Hepatocyte (in vitro differentiated cells): Measurements from ENCODE around the gene UBE2E2. TPM values are rescaled to one million over a fixed set of nuclear protein-coding genes. Genes with fewer than 3 reads are reported as not detected.

Source experiments
- DNase-seq: peaks from one replicate; pipeline ENCODE4 v3.0.0-alpha.2; 2016; ENCODE audit warnings: low spot score
- H2AFZ ChIP-seq: fragments of 200-600 bp; sonication (generic); 2 replicates; pipeline ENCODE4 v1.6.0; 2016; ENCODE audit warnings: antibody characterized with exemption, mild to moderate bottlenecking
- H3K27ac ChIP-seq: fragments of 200-600 bp; sonication (generic); 2 replicates; pipeline ENCODE4 v1.5.1; 2016; ENCODE audit warnings: mild to moderate bottlenecking
- H3K27me3 ChIP-seq: fragments of 200-600 bp; sonication (generic); 2 replicates; pipeline ENCODE4 v1.6.1; 2016
- H3K36me3 ChIP-seq: fragments of 200-600 bp; sonication (generic); replicated peaks from 2 replicates; pipeline ENCODE4 v1.5.1; 2016; ENCODE audit warnings: low read depth; ENCODE audit not compliant: insufficient read depth
- H3K4me1 ChIP-seq: fragments of 200-600 bp; sonication (generic); 2 replicates; pipeline ENCODE4 v1.5.1; 2016; ENCODE audit warnings: mild to moderate bottlenecking, moderate library complexity; ENCODE audit not compliant: insufficient read depth
- H3K4me2 ChIP-seq: fragments of 200-600 bp; sonication (generic); 2 replicates; pipeline ENCODE4 v1.6.0; 2016
- H3K4me3 ChIP-seq: fragments of 200-600 bp; sonication (generic); 2 replicates; pipeline ENCODE4 v1.5.1; 2016; ENCODE audit warnings: mild to moderate bottlenecking
- H3K79me2 ChIP-seq: fragments of 200-600 bp; sonication (generic); 2 replicates; pipeline ENCODE4 v1.6.0; 2017; ENCODE audit warnings: mild to moderate bottlenecking
- H3K9me2 ChIP-seq: fragments of 200-600 bp; sonication (generic); replicated peaks from 2 replicates; pipeline ENCODE4 v1.6.0; 2017; ENCODE audit warnings: mild to moderate bottlenecking; ENCODE audit not compliant: insufficient read depth
- H3K9me3 ChIP-seq: fragments of 200-600 bp; sonication (generic); 2 replicates; pipeline ENCODE4 v1.5.1; 2016; ENCODE audit warnings: low read depth, mild to moderate bottlenecking
- H4K20me1 ChIP-seq: fragments of 200-600 bp; sonication (generic); 2 replicates; pipeline ENCODE4 v1.6.0; 2016; ENCODE audit warnings: mild to moderate bottlenecking; ENCODE audit not compliant: insufficient read depth, poor library complexity, severe bottlenecking
- CTCF ChIP-seq: fragments of 200-600 bp; sonication (generic); IDR thresholded peaks from 2 replicates; pipeline ENCODE4 v1.5.1; 2016; ENCODE audit warnings: antibody characterized with exemption, mild to moderate bottlenecking; ENCODE audit not compliant: poor library complexity
- EZH2 ChIP-seq: fragments of 200-600 bp; sonication (generic); IDR thresholded peaks from 2 replicates; pipeline ENCODE4 v1.6.1; 2016; ENCODE audit warnings: antibody characterized with exemption, mild to moderate bottlenecking, borderline replicate concordance
- EZH2phosphoT487 ChIP-seq: fragments of 200-600 bp; sonication (generic); IDR thresholded peaks from one replicate; pipeline ENCODE4 v1.6.1; 2018; ENCODE audit warnings: antibody characterized with exemption, mild to moderate bottlenecking, low read depth, moderate library complexity; ENCODE audit not compliant: unreplicated experiment, severe bottlenecking
- WGBS: methylation state at CpG from one replicate; pipeline ENCODE4 v1.1.6; 2016; ENCODE audit warnings: low lambda C conversion rate; ENCODE audit errors: missing lambda C conversion rate; 5-methylcytosine and 5-hydroxymethylcytosine counted together
- polyA plus RNA-seq: library from polyadenylated mRNA; unstranded; fragments of >200 nt; fragmentation: Nextera tagmentation; extraction: Ambion mirVana; gene quantifications from 2 replicates; pipeline ENCODE4 v1.2.1, GENCODE V29; 2016
- total RNA-seq: library from RNA; depleted of rRNA; stranded (reverse); fragments of >200 nt; gene quantifications from 2 replicates; pipeline ENCODE4 v1.2.3, GENCODE V29; 2014

The UBE2E2 gene
- total and polyA plus RNA-seq, 2 experiments from 2014 or later, result 51.1 to 90.6 TPM

DNA sequence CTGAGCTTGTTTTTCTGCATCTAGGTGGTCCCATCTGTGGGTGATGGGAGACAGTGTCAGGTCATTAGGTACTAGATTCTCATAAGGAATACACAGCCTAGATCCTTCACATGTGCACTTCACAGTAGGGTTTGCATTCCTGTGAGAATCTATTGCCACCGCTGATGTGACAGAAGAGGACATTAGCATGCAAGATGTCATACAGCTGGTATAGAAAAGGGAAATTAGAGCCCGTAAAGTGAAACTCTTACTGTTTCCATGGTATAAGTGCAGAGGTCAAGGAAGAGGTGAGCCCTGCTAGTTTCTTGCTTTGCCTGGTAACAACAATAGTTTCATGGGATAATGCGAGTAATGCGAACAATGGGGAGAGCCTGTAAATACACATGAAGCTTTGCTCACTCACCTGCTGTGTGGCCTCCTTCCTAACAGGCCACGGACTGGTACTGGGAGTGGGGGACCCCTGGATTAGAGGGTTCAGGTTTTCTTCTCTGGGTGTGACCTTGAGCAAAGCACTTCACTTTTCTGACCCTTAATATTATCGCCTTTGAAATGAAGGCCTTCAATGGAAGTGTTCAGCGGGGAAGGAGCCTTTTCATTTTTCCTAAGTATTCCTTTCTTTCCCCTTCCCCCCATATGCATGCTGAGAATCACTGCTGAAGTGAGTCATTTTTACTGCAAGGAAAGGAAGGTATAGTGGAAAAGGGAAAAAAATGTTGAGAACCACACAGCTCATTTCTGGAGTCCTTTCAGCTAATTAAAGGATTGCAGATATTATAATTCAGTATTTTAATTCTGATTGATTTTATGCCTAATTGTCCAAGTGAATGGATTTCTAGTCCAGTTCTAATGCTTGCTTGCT is 286.4 kb downstream of the UBE2E2 start:
- Histone ChIP-seq H3K36me3 (no peaks in the 10 kb centered on the region), H2AFZ (no peak overlapping the region), H3K4me3 (no peak overlapping the region), H3K4me2 (no peak overlapping the region), H3K27ac (no peak overlapping the region), H4K20me1 (no peaks in the 10 kb centered on the region), H3K9me2 (no peaks in the 10 kb centered on the region), H3K9me3 (no peaks in the 10 kb centered on the region), H3K4me1 (no peaks in the 10 kb centered on the region), H3K27me3 (no peaks in the 10 kb centered on the region), H3K79me2 (peaks cover 12% of the 10 kb centered on the region)
- DNase-seq, result no peak
- WGBS, result 92% methylated on average over 7 of the region's 7 CpGs
- TF ChIP-seq CTCF, result no peak
- TF ChIP-seq EZH2phosphoT487, result no peak
- no peak for TF ChIP-seq EZH2

DNA sequence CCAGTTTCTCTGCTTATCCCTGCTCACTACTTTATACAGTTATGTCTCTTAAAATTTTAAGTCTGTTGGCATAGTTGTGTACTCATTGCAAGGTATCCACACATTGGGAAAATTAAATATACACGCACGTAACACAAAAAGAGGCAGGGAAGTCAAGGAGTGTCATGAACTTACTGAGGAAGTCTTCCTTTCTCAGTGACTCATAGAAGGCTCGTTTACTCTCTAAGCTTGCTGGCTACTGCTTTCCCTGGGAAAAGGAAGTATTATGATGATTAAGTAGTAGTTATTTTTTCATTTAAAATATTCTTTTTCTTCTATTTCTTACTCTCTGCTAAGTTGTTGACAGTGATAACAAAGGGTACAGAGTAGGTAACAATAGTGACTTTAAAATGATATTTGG is 287.3 kb downstream of the UBE2E2 start:
- Histone ChIP-seq H3K27ac (no peak overlapping the region), H3K4me2 (no peak overlapping the region), H4K20me1 (no peaks in the 10 kb centered on the region), H3K79me2 (peaks cover 12% of the 10 kb centered on the region), H3K9me3 (no peaks in the 10 kb centered on the region), H2AFZ (no peak overlapping the region), H3K4me1 (no peaks in the 10 kb centered on the region), H3K27me3 (no peaks in the 10 kb centered on the region), H3K36me3 (no peaks in the 10 kb centered on the region), H3K4me3 (no peak overlapping the region), H3K9me2 (no peaks in the 10 kb centered on the region)
- DNase-seq, result no peak
- TF ChIP-seq EZH2 (no peak), EZH2phosphoT487 (no peak)
- 64% methylated on average over 3 of the region's 3 CpGs for WGBS

GRCh38 chr3:23492057-23492456 is 288.9 kb downstream of the UBE2E2 start:
- DNase-seq, result no peak
- no peaks in the 10 kb centered on the region for H3K9me2 ChIP-seq
- H2AFZ ChIP-seq, result no peak overlapping the region

More at GRCh38 chr3:23492057-23492456, 288.9 kb downstream of the UBE2E2 start:
- Histone ChIP-seq H3K9me3 (no peaks in the 10 kb centered on the region), H4K20me1 (no peaks in the 10 kb centered on the region), H3K4me3 (no peak overlapping the region), H3K4me2 (no peak overlapping the region), H3K27me3 (no peaks in the 10 kb centered on the region), H3K79me2 (peaks cover 12% of the 10 kb centered on the region), H3K4me1 (no peaks in the 10 kb centered on the region), H3K36me3 (no peaks in the 10 kb centered on the region), H3K27ac (no peak overlapping the region)
- TF ChIP-seq EZH2phosphoT487, result no peak
- no peak for TF ChIP-seq EZH2
- TF ChIP-seq CTCF, result no peak
